Ovary (tissue), 3 donors: ENCODE measurements around the gene UGP2.

Experiments used
- CTCF ChIP-seq, 3 donors: fragments of 450-650 bp in 2 of 3; fragments of 200-600 bp in 1 of 3; IDR thresholded peaks; one replicate each; pipeline versions ENCODE4 v1.5.1 to v1.8.0; 2016 to 2022; ENCODE audit warnings: antibody characterized with exemption in 3 of 3, mild to moderate bottlenecking in 1 of 3
- POLR2A ChIP-seq: fragments of 450-650 bp; IDR thresholded peaks from one replicate; pipeline ENCODE4 v1.6.1; 2017; ENCODE audit warnings: antibody characterized with exemption, mild to moderate bottlenecking, moderate library complexity
- donor health status: DM: no; HTN: no; CAD: no.

GRCh38 chr2:63876311-63876710, 34.6 kb downstream of the UGP2 start:
- TF ChIP-seq CTCF (IDR thresholded peaks at IDR 0.05) (no peak), POLR2A (no peak)
